Upper lobe of right lung (tissue), 1 donor: ENCODE results near the gene NRROS. TPM values are rescaled to one million over a fixed set of nuclear protein-coding genes. Genes with fewer than 3 reads are reported as not detected.
A peak's percentile ranks its signal among the peaks of the same experiment; 100 is the strongest.

Source experiments
- ATAC-seq: fragments of 200-7000 bp; cut with Tn5 transposase; one replicate; pipeline ENCODE4 v1.9.1; 2020; ENCODE audit warnings: mild to moderate bottlenecking, moderate library complexity
- DNase-seq: peaks from one replicate; pipeline ENCODE4 v3.0.0-alpha.2; 2020
- H3K27ac ChIP-seq: fragments of 200-600 bp; one replicate; pipeline ENCODE4 v1.8.0; 2022
- H3K27me3 ChIP-seq: fragments of 200-600 bp; one replicate; pipeline ENCODE4 v1.8.0; 2022; ENCODE audit warnings: mild to moderate bottlenecking
- H3K36me3 ChIP-seq: fragments of 200-600 bp; one replicate; pipeline ENCODE4 v1.8.0; 2022
- H3K4me1 ChIP-seq: fragments of 200-600 bp; one replicate; pipeline ENCODE4 v1.8.0; 2022
- H3K4me3 ChIP-seq: fragments of 200-600 bp; one replicate; pipeline ENCODE4 v1.8.0; 2022; ENCODE audit warnings: mild to moderate bottlenecking
- H3K9me3 ChIP-seq: fragments of 200-600 bp; one replicate; pipeline ENCODE4 v1.8.0; 2022
- CTCF ChIP-seq: fragments of 200-600 bp; IDR thresholded peaks from one replicate; pipeline ENCODE4 v1.8.0; 2022; ENCODE audit warnings: antibody characterized with exemption
- intact Hi-C: fragments of 100-400 bp; cut with DNase I; formaldehyde crosslinking; loops from one replicate; pipeline ENCODE4 v1.11.0; 2022
- total RNA-seq: library from RNA; stranded (reverse); fragmentation: NEBNext Ultra II Directional; extraction: Animal tissue kit (Norgen Biotek cat#: 25700); gene quantifications from one replicate; pipeline ENCODE4 v1.2.1, GENCODE V29; 2021
- donor health status: DM: no; HTN: yes; CAD: no; lungs with severe emphysema.

Gene NRROS
- total RNA-seq, 1 donor from 2014 or later = 19.5 TPM

GRCh38 chr3:196645897-196646665 is 6.6 kb downstream of the NRROS start:
- ATAC-seq = no peak
- intact Hi-C loops = no loop called here
- Histone ChIP-seq H3K4me1 (peaks cover 4% of the 10 kb centered on the region), H3K27ac (peak overlapping the region; percentile 24), H3K4me3 (no peak overlapping the region), H3K27me3 (no peaks in the 10 kb centered on the region), H3K36me3 (no peaks in the 10 kb centered on the region), H3K9me3 (no peaks in the 10 kb centered on the region)
- no peak for TF ChIP-seq CTCF
- peak; percentile 51 for DNase-seq

- Histone ChIP-seq H3K9me3 (no peaks in the 10 kb centered on the region), H3K27ac (peak overlapping the region; percentile 11), H3K27me3 (no peaks in the 10 kb centered on the region), H3K36me3 (no peaks in the 10 kb centered on the region), H3K4me3 (no peak overlapping the region), H3K4me1 (peaks cover 9% of the 10 kb centered on the region)
- TF ChIP-seq CTCF = no peak
- intact Hi-C loops = no loop called here
- DNase-seq (no peak), ATAC-seq (no peak)
Observed at GRCh38 chr3:196646666-196647216, 7.2 kb downstream of the NRROS start.

- no peak overlapping the region for H3K4me3 ChIP-seq
- peaks cover 31% of the 10 kb centered on the region for H3K4me1 ChIP-seq
- ATAC-seq = peak; percentile 93
- intact Hi-C loops = no loop called here
- peak; percentile 73 for DNase-seq
- H3K27me3 ChIP-seq = no peaks in the 10 kb centered on the region
- H3K27ac ChIP-seq = no peak overlapping the region
- no peaks in the 10 kb centered on the region for H3K9me3 ChIP-seq
- H3K36me3 ChIP-seq = peaks cover 17% of the 10 kb centered on the region
- no peak for TF ChIP-seq CTCF
Observed at GRCh38 chr3:196650740-196651311, 11.3 kb downstream of the NRROS start.

- Histone ChIP-seq H3K36me3 (peaks cover 27% of the 10 kb centered on the region), H3K4me1 (peaks cover 31% of the 10 kb centered on the region), H3K27me3 (no peaks in the 10 kb centered on the region), H3K9me3 (no peaks in the 10 kb centered on the region), H3K4me3 (no peak overlapping the region), H3K27ac (peak overlapping the region; percentile 60)
- TF ChIP-seq CTCF = no peak
- peak; percentile 29 for DNase-seq
- intact Hi-C loops = no loop called here
- ATAC-seq = no peak
Observed at GRCh38 chr3:196651819-196652218, 12.3 kb downstream of the NRROS start.

DNA sequence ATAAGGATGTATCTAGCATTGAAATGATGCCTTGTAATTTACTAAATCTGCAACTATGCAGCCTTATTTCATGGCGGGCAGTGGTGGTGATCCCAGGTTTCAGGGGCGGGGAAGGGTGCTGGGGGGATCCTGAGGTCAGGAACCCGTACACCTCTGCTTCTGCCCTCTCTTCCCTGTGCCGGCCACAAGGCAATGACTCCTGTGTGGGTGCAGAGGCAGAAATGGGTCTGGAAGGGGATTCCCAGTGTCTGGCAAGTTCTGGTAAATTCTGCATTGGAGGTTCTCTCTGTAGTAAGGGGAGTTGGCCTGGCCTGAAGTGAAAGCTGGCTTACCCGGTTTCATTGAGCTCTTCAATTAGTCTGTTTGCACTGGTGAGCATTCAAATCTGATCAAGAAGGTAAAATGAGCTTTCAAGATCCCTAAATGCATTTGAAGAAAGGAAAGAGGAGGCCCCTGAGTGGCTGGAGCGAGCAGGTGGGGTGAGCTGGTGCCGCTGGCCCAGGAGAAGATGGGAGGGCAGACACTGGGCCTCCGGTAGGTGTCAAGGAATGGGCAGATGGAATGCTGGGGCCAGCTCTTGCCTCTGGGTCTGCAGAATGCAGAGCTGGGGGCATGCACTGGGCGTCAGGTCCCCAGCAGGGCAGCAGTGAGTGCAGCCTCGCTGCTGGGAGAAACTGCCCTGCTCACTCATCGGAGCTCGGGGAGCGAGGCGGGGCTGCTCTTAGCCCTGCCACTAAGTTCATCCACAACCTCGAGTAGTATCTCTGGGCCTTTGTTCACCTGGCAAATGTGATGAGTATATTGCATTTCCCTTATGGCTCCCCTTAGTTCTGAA is 13.7 kb downstream of the NRROS start:
- Histone ChIP-seq H3K36me3 (peaks cover 38% of the 10 kb centered on the region), H3K9me3 (no peaks in the 10 kb centered on the region), H3K4me3 (no peak overlapping the region), H3K4me1 (peaks cover 31% of the 10 kb centered on the region), H3K27me3 (no peaks in the 10 kb centered on the region), H3K27ac (no peak overlapping the region)
- intact Hi-C loops = no loop called here
- TF ChIP-seq CTCF = no peak
- ATAC-seq = no peak
- no peak for DNase-seq
